ENCODE data around the gene AGBL1. TPM values are rescaled to one million over a fixed set of nuclear protein-coding genes. Genes with fewer than 3 reads are reported as not detected.
A peak's percentile ranks its signal among the peaks of the same experiment; 100 is the strongest.

Gene AGBL1
- total and polyA plus RNA-seq, 8 donors: under 0.01 to 0.18 TPM; not detected in 6

GRCh38 chr15:86570738-86571137 is 491.1 kb downstream of the AGBL1 start:
- H3K4me3 ChIP-seq: no peak overlapping the region
- intact Hi-C loops (cut with DNase I; ENCODE audit: low total_unique reads): no loop called here
- WGBS, 5 donors: 81 to 91% (median 88%) methylated on average over 4 to 9 of the region's 9 CpGs

GRCh38 chr15:86571873-86572272 is 492.2 kb downstream of the AGBL1 start:
- H3K27ac ChIP-seq: no peak overlapping the region
- H3K4me3 ChIP-seq: no peak overlapping the region
- no peaks in the 10 kb centered on the region for H3K4me1 ChIP-seq
- peaks cover 0 to 27% (median 0%) of the 10 kb centered on the region in 3 donors for H3K27me3 ChIP-seq
- no peak for TF ChIP-seq POLR2A (IDR thresholded peaks at IDR 0.05)
- TF ChIP-seq CTCF (IDR thresholded peaks at IDR 0.05): no peak
- TF ChIP-seq EP300 (IDR thresholded peaks at IDR 0.05): no peak
- no peak for TF ChIP-seq POLR2AphosphoS5 (IDR thresholded peaks at IDR 0.05)
- intact Hi-C loops (cut with DNase I; ENCODE audit: low total_unique reads): no loop called here
- peaks cover 0 to 5% (median 0%) of the 10 kb centered on the region in 4 donors for H3K9me3 ChIP-seq
- H3K36me3 ChIP-seq: no peaks in the 10 kb centered on the region
- DNase-seq: peak in 1 of 2 donors; percentile 5
- WGBS, 5 donors: 75 to 94% (median 85%) methylated on average over 5 to 11 of the region's 11 CpGs

More at GRCh38 chr15:86570738-86571137, 491.1 kb downstream of the AGBL1 start:
- no peak for DNase-seq
- Histone ChIP-seq H3K9me3 (peaks cover 0 to 7% (median 0%) of the 10 kb centered on the region in 4 donors), H3K36me3 (no peaks in the 10 kb centered on the region), H3K27me3 (peaks cover 0 to 27% (median 0%) of the 10 kb centered on the region in 3 donors), H3K4me1 (no peaks in the 10 kb centered on the region), H3K27ac (no peak overlapping the region)
- TF ChIP-seq POLR2AphosphoS5 (IDR thresholded peaks at IDR 0.05) (no peak), CTCF (IDR thresholded peaks at IDR 0.05) (no peak)

GRCh38 chr15:86572368-86572841 is 492.7 kb downstream of the AGBL1 start:
- TF ChIP-seq POLR2A (IDR thresholded peaks at IDR 0.05) (no peak), POLR2AphosphoS5 (IDR thresholded peaks at IDR 0.05) (no peak), EP300 (IDR thresholded peaks at IDR 0.05) (no peak), CTCF (IDR thresholded peaks at IDR 0.05) (no peak)
- intact Hi-C loops (cut with DNase I; ENCODE audit: low total_unique reads): no loop called here
- Histone ChIP-seq H3K27me3 (peaks cover 0 to 27% (median 0%) of the 10 kb centered on the region in 3 donors), H3K27ac (no peak overlapping the region), H3K4me3 (no peak overlapping the region), H3K9me3 (peaks cover 0 to 6% (median 0%) of the 10 kb centered on the region in 4 donors), H3K4me1 (no peaks in the 10 kb centered on the region), H3K36me3 (no peaks in the 10 kb centered on the region)
- 81 to 92% (median 87%) methylated on average over 11 to 21 of the region's 21 CpGs for WGBS, 5 donors
- no peak for DNase-seq

- H3K36me3 ChIP-seq: no peaks in the 10 kb centered on the region
- intact Hi-C loops (cut with DNase I; ENCODE audit: low total_unique reads): no loop called here
- 77 to 91% (median 84%) methylated on average over 3 of the region's 3 CpGs for WGBS, 5 donors
- no peak overlapping the region for H3K27ac ChIP-seq
- peaks cover 0 to 12% (median 0%) of the 10 kb centered on the region in 4 donors for H3K9me3 ChIP-seq
- no peak overlapping the region for H3K4me3 ChIP-seq
- H3K4me1 ChIP-seq: no peaks in the 10 kb centered on the region
- TF ChIP-seq POLR2A (IDR thresholded peaks at IDR 0.05) (no peak), POLR2AphosphoS5 (IDR thresholded peaks at IDR 0.05) (no peak)
- DNase-seq: no peak
- H3K27me3 ChIP-seq: peaks cover 0 to 26% (median 0%) of the 10 kb centered on the region in 3 donors
Measured at GRCh38 chr15:86573476-86573875, 493.8 kb downstream of the AGBL1 start.

GRCh38 chr15:86588413-86588812 is 508.7 kb downstream of the AGBL1 start:
- Histone ChIP-seq H3K27me3 (no peaks in the 10 kb centered on the region), H3K27ac (no peak overlapping the region), H3K4me3 (no peak overlapping the region), H3K36me3 (no peaks in the 10 kb centered on the region), H3K4me1 (peaks cover 0 to 6% (median 0%) of the 10 kb centered on the region in 4 donors), H3K9me3 (no peaks in the 10 kb centered on the region)
- 24 to 44% (median 35%) methylated on average over 2 of the region's 2 CpGs for WGBS, 5 donors
- intact Hi-C loops (cut with DNase I; ENCODE audit: low total_unique reads): no loop called here
- TF ChIP-seq POLR2AphosphoS5 (IDR thresholded peaks at IDR 0.05) (no peak), POLR2A (IDR thresholded peaks at IDR 0.05) (no peak), EP300 (IDR thresholded peaks at IDR 0.05) (no peak), CTCF (IDR thresholded peaks at IDR 0.05) (no peak)
- no peak for DNase-seq
